Kidney tubule cell (primary cell): Measurements from ENCODE around the gene NOD2.

ENCODE experiments used
- DNase-seq: peaks from one replicate; pipeline ENCODE4 v3.0.0-alpha.2; 2018; ENCODE audit warnings: low spot score

NOD2 gene

DNA sequence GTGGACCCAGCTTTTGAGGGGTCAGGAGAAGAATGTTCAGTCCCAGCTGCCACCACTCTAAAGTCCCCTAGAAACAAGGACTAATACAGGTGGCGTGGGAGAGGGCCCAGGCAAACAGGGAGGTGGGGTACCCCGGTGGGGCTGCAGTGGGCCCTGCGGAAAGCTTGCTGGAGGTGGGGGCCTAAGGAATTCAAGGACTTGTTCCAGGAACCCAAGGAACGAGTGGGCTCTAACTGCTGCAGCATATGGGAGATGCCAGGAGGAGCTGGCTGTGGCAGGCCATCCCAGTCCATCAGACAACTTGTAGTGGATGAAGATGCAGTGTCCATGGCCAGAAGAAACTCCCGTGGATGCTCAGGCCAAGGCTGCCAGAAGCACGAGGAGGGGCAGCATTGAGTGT, 22.9 kb upstream of the NOD2 start:
- DNase-seq: no peak

- DNase-seq: peak; percentile 43
Observed at GRCh38 chr16:50671644-50672260, 21.7 kb upstream of the NOD2 start.

DNA sequence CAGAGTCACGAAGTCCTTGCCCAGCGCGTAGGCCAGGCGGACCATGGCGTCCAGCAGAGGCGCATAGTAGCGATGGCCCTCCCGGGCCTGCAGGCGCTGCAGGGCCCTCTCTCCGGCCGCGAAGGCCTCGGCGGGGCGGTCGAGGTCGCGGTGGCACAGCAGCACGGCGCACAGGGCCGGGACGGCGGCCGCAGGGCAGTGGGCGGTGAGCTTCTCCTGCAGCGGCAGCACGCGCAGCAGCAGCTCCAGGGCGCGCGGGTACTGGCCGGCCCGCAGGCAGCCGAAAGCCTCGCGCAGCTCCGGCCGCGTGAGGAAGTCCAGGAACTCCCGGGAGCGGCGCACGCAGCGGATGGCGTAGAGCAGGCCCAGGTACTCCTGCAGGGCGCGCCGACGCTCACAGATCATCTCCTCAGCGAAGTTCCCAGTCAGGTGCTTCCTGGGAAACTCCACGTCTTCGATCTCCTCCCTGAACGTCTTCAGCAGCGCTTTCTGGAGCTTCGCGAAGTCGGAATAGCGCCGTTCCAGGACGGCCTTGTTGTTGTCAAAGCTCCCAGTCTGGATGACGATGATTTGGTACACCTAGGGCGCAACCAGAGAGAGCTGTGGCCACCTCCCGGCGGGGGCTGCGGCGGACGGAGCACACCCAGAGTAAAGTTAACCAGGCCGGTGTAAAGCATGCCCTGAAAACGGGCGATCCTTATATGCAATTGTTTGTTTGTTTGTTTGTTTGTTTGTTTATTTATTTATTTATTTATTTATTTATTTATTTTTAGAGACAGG, 19.7 kb upstream of the NOD2 start:
- DNase-seq: no peak

DNA sequence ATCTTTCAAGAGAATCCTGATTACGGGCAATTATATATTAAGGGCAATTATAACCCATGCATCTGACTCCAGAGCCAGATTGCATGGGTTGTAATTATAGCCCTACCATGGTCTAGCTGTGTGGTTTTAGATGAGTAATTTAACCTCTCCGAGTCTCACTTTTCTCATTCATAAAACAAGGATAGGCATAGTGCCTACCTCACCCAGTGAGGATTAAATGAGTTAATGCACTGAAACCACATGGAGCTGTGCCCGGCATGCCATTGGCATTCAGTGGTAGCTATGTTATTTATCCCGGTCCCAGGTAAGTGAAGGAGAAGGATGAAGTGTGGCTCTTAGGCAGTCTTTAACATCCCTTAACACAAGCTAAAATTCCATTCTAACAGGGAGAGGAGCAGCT, 18.6 kb upstream of the NOD2 start:
- peak; percentile 31 for DNase-seq

GRCh38 chr16:50675686-50676610, 17.5 kb upstream of the NOD2 start:
- DNase-seq: no peak

DNA sequence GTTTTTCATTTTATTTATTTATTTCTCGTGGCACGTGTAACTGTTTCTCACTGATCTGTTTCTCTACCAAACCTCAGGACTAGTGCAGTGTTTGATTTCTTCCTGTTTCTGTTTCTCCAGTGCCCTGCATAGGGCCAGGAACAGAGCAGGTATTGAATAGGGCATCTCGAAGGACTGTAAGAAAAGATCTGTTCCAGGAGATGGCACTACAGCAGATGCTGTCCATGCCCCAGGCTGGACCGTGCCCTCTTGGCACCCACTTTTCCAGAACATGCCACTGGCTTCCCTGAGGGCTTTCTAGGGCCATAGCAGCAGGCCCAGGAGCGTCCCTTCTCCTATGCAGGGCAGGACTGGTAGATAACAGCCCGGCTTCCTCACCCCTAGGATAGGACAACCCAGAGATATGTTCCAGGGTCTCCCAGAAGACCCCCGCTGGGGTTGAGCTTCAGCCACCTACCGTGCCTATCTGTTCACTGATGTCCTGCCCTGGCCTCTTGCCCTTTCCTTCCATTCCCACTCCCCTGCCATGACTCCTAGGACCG, 16.7 kb upstream of the NOD2 start:
- no peak for DNase-seq

DNA sequence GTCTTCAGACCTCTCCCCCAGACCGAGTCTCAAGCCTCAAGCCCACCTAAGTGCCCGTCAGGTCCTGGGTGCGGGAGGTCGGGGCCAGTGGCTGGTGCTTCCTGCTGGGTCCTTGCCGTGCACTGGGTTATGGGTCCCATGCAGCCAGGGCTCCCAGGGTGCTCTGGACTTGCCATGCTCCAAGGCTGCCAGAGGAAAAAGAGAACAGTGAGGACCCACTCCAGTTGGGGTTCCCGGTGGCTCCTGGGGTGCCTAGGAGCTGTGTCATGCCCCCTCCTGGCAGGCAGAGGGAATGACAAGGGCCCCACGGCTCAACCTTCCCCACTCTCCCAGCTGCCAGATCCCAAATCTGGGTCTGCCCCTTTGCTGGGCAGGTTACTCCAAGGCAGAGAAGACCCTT, 16.1 kb upstream of the NOD2 start:
- DNase-seq: no peak

GRCh38 chr16:50678531-50678930, 14.9 kb upstream of the NOD2 start:
- DNase-seq: no peak

GRCh38 chr16:50679266-50679665, 14.1 kb upstream of the NOD2 start:
- DNase-seq: no peak

DNA sequence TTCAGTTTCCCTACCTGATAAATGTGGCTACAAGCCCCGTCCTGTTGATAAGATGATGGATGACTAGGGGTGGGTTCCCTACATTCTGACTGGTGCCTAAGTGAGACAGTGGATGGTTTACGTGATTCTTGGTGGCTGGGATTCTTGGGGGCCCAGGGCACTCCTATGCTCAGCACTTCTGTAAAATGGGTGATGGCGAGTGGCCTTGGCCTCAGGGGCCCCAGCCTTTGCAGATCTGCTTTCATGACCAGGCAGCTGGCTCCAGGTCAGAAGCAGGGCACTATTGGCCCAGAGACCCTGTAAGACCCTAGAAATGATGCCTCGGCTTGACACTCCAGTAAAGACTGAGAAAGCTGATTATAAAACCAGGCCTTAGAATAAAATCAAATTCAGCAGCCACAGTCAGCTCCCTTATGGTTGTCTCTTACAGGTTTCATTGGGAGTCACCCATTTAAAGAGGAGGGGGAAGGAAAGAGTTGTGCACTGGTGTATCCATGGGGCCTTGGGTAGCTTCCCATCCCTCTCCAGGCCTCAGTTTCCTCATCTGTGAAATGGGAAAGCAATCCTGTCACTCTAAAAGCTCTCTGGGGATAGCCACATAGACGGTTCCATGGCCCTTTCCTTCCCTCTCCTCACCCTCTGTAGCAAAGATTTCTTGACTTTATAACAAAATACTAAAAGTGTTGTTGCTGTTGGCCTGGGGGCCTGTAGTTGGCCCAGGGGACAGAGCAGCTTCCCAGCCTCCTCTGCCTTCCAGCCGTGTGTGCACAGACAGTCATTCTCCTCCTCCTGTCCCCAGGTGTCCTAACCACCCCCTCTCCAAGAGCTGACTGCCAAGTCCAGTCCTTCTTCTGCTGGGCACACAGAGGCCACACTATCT, 13.5 kb upstream of the NOD2 start:
- no peak for DNase-seq

DNA sequence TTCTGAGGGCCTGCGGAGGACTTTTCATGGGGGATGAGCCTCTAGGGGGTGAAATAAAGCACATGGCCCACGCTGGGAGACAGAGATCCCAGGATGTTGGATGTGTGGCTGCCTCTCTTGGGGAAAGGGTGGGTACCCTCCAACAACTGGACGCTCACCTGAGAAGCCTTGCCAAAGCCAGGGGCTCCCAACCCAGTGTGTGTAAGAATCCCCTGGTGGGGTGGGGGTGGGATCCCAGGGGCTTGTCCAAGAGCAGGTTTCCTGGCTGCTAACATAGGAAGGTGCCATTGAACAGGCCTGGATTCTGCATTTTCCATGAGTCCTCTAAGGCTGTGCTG, 12.9 kb upstream of the NOD2 start:
- no peak for DNase-seq

- DNase-seq: no peak
Observed at GRCh38 chr16:50681021-50681885, 12.2 kb upstream of the NOD2 start, which contains the start of gene SNX20. TSS of gene SNX20 (minus strand) at chr16:50681312. CDS start at chr16:50677526, 3,786 bp downstream.

- DNase-seq: no peak
Observed at GRCh38 chr16:50683689-50684374, 9.6 kb upstream of the NOD2 start.

GRCh38 chr16:50684823-50685461, 8.5 kb upstream of the NOD2 start:
- no peak for DNase-seq

DNA sequence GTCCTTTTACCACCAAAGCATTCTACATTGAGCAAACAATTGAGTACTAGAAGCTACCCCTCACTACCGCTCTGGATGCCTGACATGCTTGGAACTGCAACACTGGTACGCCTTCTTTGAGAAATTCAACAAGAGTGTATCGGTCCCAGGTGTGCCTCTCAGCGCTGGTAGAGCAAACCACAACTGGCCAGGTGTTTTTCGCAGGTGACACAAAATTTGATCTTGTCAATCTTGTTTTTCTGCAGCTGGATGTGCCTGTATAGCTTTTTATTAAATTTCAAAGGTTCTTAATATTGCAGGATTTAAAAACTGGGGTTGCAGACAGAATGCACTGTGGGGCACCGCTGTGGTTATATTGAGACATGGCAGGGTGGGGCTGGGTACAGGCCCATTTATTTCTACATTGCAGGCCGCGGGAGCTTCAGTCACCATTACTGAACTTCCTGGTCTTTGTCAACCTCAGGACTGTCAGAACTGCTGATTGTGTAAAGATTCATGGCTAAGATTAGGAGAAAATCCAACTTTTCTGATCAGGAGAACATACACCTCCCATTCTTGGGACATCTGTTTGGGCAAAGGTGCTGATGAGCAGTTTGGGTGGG, 7.8 kb upstream of the NOD2 start:
- DNase-seq: no peak

DNA sequence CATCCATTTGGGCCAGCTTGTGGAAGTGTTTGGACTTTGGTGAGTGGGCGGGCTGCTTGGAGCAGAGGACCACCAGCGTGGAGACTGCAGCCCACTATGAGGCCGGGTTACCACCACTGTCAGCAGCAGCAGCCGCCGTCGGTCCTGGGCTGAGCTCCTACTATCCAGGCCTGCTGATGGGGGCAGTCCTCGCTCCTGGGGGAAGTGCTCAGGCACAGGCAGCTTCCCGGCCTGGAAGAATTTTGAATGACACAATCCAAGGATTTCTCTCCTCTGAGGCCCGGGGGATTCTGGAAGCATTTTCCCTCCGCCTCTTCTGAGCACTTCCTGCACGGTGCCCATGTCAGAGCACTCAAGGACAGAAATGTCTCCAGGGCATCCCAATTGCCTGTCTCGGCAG, 5.3 kb upstream of the NOD2 start:
- no peak for DNase-seq

DNA sequence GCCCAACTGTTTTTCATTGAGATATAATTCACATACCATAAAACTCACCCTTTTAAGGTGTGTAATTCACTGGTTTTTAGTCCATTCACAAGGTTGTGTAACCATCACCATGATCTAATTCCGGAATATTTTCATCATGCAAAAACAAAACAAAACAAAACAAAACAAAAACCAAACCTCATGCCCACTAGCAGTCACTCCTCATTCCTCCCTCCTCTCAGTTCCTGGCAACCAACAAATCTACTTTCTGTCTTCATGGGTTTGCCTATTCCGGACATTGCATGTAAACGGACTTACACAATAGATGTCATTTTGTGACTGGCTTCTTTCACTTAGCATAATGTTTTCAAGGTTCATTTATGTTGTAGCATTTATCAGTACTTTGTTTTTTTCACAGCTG, 4.5 kb upstream of the NOD2 start:
- DNase-seq: no peak

DNA sequence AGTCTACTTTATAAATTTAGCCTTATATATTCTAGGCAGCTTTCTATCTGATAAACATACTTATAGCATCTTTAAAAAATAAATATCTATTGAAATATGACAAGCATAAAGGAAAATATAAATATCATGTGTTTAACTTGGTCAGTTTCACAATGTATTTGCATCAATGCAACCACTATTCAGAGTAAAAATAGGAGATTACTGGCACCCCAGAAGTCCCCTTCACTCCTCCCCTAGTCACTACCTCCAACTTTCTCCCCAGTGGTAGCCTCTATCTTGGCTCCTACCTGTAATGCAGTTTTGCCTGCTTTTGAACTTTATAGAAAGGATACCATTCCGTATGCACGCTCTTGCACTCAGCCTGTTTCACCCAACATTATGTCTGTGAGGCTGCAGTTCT, 3.2 kb upstream of the NOD2 start:
- DNase-seq: no peak

GRCh38 chr16:50692644-50692998, 785 bp upstream of the NOD2 start:
- DNase-seq: no peak
